Astrocyte of the spinal cord (primary cell): ENCODE data around the gene SLC38A10.

Experiments used
- DNase-seq: peaks from one replicate; pipeline ENCODE4 v3.0.0; 2011; ENCODE audit warnings: low read depth, low spot score
- H3K4me3 ChIP-seq: 2 replicates; pipeline ENCODE4 v1.5.1; 2011; ENCODE audit warnings: low read depth, mild to moderate bottlenecking, low read length, moderate library complexity
- in situ Hi-C: cut with HindIII; loops from 2 replicates; pipeline ENCODE4 v1.10.0; 2017; ENCODE audit warnings: low sequenced_read_pairs
- TF ChIP-seq, protein P1 (sequence below): IDR thresholded peaks from 2 replicates; pipeline ENCODE4 v1.5.1; 2012; ENCODE audit warnings: low read depth, mild to moderate bottlenecking, low read length, inconsistent platforms

SLC38A10 gene

DNA sequence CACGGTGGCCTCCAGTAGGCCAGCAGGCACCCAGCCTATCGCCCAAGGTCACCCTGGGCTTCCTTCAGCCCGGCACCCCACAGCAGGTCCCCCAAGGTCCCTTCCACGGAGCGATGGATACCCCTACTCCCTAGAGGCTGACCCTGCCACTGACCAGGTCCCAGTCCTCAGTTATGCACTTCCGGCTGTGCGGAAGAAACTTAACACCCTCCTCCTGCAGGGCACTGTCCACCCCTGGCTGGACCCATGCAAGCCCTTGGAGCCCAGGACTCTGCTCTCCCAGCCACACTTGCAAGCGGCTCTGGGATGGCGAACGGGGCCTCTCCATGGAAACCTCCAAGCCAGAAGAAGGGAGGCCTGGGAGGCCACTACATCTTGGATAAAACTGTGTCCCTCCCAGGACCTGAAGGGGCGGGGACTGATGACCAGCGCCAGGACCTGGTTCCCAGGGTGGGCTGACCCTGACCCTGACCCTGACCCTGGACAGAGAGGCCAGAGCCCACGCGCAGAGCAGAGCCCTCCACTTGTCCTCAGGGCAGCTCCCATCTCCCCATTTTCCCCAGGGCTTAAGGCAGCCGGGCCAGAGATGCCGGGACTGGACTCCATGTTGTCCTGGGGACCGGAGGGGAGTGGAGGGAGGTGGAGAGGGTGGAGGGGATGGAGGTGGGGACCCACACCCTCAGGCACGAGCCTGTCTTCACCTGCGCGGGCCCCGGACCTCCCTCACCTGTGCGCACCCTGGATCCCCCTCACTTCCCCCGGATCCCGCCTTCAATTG lies 73.1 kb downstream of the SLC38A10 start:
- DNase-seq: no peak
- TF ChIP-seq, protein P1, sequence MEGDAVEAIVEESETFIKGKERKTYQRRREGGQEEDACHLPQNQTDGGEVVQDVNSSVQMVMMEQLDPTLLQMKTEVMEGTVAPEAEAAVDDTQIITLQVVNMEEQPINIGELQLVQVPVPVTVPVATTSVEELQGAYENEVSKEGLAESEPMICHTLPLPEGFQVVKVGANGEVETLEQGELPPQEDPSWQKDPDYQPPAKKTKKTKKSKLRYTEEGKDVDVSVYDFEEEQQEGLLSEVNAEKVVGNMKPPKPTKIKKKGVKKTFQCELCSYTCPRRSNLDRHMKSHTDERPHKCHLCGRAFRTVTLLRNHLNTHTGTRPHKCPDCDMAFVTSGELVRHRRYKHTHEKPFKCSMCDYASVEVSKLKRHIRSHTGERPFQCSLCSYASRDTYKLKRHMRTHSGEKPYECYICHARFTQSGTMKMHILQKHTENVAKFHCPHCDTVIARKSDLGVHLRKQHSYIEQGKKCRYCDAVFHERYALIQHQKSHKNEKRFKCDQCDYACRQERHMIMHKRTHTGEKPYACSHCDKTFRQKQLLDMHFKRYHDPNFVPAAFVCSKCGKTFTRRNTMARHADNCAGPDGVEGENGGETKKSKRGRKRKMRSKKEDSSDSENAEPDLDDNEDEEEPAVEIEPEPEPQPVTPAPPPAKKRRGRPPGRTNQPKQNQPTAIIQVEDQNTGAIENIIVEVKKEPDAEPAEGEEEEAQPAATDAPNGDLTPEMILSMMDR: no peak
- H3K4me3 ChIP-seq: peak overlapping the region; percentile 70
- in situ Hi-C loops: no loop called here

GRCh38 chr17:81221371-81221841 lies 73.7 kb downstream of the SLC38A10 start:
- H3K4me3 ChIP-seq: no peak overlapping the region
- in situ Hi-C loops: no loop called here
- DNase-seq: no peak
- TF ChIP-seq, protein P1: no peak

- TF ChIP-seq, protein P1: no peak
- DNase-seq: no peak
- in situ Hi-C loops: no loop called here
- H3K4me3 ChIP-seq: no peak overlapping the region
Observed at GRCh38 chr17:81219476-81220180, 75.5 kb downstream of the SLC38A10 start.

DNA sequence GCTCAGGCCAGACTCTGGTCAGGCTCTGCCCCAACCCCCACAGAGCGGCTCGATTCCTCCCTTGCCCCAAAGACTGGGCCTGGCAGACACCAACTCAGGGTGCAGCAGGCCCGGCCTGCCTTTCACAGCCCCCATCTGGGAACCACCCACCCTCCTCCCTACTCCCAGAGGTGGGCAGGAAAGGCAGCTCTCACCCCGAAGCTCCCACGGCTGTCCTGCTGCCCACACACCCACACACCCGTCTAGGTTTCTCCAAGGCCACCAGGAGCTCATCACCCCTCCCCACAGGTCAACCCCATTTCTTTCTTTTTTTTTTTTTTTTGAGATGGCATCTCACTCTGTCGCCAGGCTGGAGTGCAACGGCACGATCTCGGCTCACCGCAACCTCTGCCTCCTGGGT lies 76.1 kb downstream of the SLC38A10 start:
- in situ Hi-C loops: no loop called here
- TF ChIP-seq, protein P1: no peak
- no peak for DNase-seq
- H3K4me3 ChIP-seq: no peak overlapping the region

DNA sequence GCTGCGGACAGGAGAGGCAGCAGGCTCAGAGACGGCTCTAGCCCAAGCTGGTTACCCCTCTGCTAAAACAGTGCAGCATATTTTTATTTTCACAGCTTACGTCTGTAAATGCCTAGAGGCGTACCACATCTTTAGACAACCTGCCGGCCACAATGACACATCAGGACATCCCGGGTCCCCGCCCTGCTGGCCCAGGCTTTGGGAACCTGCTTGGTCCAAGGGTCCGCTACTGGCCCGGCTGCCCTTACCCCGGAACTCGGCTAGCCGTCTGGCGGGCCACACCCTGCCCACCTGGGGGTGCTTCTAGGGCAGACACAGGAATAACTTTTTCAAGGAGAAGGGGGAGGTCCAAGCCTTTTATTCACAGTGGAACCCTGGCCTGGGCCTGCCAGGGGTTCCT lies 76.6 kb downstream of the SLC38A10 start:
- TF ChIP-seq, protein P1: no peak
- DNase-seq: no peak
- in situ Hi-C loops: no loop called here

GRCh38 chr17:81217491-81217890 lies 77.6 kb downstream of the SLC38A10 start:
- in situ Hi-C loops: no loop called here
- no peak for DNase-seq
- TF ChIP-seq, protein P1: no peak
- H3K4me3 ChIP-seq: no peak overlapping the region

More for the DNA sequence above, 76.6 kb downstream of the SLC38A10 start:
- no peak overlapping the region for H3K4me3 ChIP-seq
